Gastroesophageal sphincter (tissue), 3 donors: ENCODE results near the gene PTPRF.

Source experiments
- EP300 ChIP-seq: sonication (generic); formaldehyde crosslinking; IDR thresholded peaks from one replicate; pipeline ENCODE4 v1.6.1; 2017; ENCODE audit warnings: antibody characterized with exemption, mild to moderate bottlenecking
- POLR2A ChIP-seq, 2 donors: fragments of 450-650 bp; IDR thresholded peaks; one replicate each; pipeline ENCODE4 v1.6.1; 2017; ENCODE audit warnings: antibody characterized with exemption in 2 of 2, mild to moderate bottlenecking in 2 of 2, moderate library complexity in 1 of 2
- POLR2AphosphoS5 ChIP-seq: sonication (generic); formaldehyde crosslinking; IDR thresholded peaks from one replicate; pipeline ENCODE4 v1.6.1; 2017; ENCODE audit warnings: antibody characterized with exemption
- TF ChIP-seq, protein P1 (sequence below), 4 experiments: fragments of 200-600 bp in 2 of 4; fragments of 450-650 bp in 2 of 4; sonication (generic) in 1 of 4; IDR thresholded peaks; one replicate each; pipeline ENCODE4 v1.5.1; 2017 to 2019; ENCODE audit warnings: antibody characterized with exemption in 4 of 4, mild to moderate bottlenecking in 2 of 4, moderate library complexity in 2 of 4

DNA sequence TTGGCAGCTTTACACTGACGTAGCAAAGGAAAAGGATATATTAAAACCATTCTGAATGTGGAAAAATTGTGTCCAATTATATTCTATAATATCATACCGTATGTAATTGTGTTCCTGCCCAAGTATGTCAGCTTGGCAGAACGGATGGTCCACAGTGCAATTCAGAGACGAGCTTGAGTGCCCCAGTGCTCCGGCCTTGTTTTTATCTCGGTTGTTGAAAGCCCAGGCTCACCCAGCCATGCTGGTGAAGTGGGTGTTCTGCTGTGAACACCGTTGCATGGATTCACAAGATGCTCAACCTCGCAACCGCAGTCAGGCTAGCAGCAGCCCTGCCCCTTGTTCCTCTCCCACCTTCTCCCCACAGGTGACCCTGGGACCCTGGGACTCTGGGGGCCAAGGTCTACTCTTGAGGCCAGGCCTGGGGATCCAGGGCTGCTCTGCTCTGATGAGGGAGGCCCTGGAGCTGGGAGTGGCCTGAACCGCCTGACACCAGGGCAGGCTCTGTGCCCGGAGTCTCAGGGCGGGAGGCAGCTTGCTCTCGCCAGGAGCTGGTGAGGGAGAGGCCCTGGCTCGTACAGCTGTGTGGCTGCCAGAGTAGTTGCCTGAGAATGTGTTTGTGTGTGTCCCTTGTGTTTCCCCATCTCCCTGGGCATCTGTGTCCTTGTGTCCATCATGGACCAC lies 11.2 kb downstream of the PTPRF start:
- TF ChIP-seq, protein P1, sequence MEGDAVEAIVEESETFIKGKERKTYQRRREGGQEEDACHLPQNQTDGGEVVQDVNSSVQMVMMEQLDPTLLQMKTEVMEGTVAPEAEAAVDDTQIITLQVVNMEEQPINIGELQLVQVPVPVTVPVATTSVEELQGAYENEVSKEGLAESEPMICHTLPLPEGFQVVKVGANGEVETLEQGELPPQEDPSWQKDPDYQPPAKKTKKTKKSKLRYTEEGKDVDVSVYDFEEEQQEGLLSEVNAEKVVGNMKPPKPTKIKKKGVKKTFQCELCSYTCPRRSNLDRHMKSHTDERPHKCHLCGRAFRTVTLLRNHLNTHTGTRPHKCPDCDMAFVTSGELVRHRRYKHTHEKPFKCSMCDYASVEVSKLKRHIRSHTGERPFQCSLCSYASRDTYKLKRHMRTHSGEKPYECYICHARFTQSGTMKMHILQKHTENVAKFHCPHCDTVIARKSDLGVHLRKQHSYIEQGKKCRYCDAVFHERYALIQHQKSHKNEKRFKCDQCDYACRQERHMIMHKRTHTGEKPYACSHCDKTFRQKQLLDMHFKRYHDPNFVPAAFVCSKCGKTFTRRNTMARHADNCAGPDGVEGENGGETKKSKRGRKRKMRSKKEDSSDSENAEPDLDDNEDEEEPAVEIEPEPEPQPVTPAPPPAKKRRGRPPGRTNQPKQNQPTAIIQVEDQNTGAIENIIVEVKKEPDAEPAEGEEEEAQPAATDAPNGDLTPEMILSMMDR (IDR thresholded peaks at IDR 0.05) = no peak
- TF ChIP-seq POLR2A (IDR thresholded peaks at IDR 0.05) (no peak), POLR2AphosphoS5 (peak; percentile 77), EP300 (no peak)
